ENCODE results near the gene SPRY1. TPM values are rescaled to one million over a fixed set of nuclear protein-coding genes. Genes with fewer than 3 reads are reported as not detected.

Gene SPRY1
- total RNA-seq, 2 donors from 2014 or later: 50.0 to 118 TPM

DNA sequence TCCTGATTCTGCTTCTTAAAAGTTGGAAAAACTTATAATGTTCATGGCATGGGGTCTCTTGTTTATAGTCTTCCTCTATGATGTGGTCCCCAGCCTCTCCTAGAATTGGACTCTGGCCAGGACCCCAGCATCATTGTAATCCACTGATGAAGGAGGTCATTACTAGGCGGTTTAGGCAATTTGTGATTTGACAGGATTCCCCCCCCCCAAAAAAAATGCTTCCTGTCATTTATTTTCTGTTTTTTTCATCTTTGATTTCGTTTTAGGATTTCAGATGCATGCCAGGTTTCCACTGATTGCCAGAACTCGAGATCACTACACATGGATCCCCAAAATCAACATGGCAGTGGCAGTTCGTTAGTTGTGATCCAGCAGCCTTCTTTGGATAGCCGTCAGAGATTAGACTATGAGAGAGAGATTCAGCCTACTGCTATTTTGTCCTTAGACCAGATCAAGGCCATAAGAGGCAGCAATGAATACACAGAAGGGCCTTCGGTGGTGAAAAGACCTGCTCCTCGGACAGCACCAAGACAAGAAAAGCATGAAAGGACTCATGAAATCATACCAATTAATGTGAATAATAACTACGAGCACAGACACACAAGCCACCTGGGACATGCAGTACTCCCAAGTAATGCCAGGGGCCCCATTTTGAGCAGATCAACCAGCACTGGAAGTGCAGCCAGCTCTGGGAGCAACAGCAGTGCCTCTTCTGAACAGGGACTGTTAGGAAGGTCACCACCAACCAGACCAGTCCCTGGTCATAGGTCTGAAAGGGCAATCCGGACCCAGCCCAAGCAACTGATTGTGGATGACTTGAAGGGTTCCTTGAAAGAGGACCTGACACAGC, 4.9 kb downstream of the SPRY1 start:
- peak; percentile 60 for DNase-seq (ENCODE audit: low spot score)
- H3K27ac ChIP-seq: peak overlapping the region; percentile 96
- peak overlapping the region; percentile 63 to 74 for H3K4me3 ChIP-seq
- peaks cover 76% of the 10 kb centered on the region for H3K36me3 ChIP-seq
- peaks cover 0 to 22% of the 10 kb centered on the region in 2 donors for H3K4me1 ChIP-seq
- H3K9me3 ChIP-seq: no peaks in the 10 kb centered on the region
- TF ChIP-seq, protein P1, sequence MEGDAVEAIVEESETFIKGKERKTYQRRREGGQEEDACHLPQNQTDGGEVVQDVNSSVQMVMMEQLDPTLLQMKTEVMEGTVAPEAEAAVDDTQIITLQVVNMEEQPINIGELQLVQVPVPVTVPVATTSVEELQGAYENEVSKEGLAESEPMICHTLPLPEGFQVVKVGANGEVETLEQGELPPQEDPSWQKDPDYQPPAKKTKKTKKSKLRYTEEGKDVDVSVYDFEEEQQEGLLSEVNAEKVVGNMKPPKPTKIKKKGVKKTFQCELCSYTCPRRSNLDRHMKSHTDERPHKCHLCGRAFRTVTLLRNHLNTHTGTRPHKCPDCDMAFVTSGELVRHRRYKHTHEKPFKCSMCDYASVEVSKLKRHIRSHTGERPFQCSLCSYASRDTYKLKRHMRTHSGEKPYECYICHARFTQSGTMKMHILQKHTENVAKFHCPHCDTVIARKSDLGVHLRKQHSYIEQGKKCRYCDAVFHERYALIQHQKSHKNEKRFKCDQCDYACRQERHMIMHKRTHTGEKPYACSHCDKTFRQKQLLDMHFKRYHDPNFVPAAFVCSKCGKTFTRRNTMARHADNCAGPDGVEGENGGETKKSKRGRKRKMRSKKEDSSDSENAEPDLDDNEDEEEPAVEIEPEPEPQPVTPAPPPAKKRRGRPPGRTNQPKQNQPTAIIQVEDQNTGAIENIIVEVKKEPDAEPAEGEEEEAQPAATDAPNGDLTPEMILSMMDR (IDR thresholded peaks at IDR 0.05): no peak
- no peaks in the 10 kb centered on the region for H3K27me3 ChIP-seq

- Histone ChIP-seq H3K4me1 (peaks cover 0 to 28% of the 10 kb centered on the region in 2 donors), H3K36me3 (peaks cover 76% of the 10 kb centered on the region), H3K9me3 (no peaks in the 10 kb centered on the region), H3K4me3 (peak overlapping the region; percentile 63 to 74), H3K27ac (peak overlapping the region; percentile 96), H3K27me3 (no peaks in the 10 kb centered on the region)
- no peak for DNase-seq (ENCODE audit: low spot score)
- TF ChIP-seq, protein P1 (IDR thresholded peaks at IDR 0.05): no peak
Measured at GRCh38 chr4:123402121-123402465, 5.5 kb downstream of the SPRY1 start.

DNA sequence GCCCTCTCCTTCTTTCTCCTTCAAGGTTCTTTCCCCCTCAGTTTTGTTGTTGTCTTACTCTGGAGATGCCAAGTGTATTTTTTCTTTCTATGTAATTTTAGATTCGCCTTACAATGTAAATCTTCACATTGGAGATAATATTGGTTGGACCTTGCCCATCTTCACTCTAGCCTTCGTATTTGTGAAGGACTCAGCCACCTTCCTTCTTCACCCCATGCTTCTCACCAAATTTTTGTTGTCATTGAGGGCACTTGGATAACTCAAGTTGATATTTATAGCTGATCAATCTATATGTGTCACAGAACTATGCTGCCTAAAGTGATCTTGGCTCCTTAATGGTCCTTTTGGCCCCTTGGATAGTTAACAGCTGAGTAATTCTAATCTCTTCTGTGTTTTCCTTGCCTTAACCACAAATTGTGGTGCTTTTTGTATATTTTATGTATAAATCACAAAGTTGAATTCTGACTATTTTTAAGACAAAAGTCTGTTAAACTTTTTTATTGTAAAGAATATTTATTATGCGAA, 6.5 kb downstream of the SPRY1 start:
- no peaks in the 10 kb centered on the region for H3K9me3 ChIP-seq
- peaks cover 74% of the 10 kb centered on the region for H3K36me3 ChIP-seq
- TF ChIP-seq, protein P1 (IDR thresholded peaks at IDR 0.05): no peak
- H3K27me3 ChIP-seq: no peaks in the 10 kb centered on the region
- no peak for DNase-seq (ENCODE audit: low spot score)
- peaks cover 0 to 29% of the 10 kb centered on the region in 2 donors for H3K4me1 ChIP-seq
- peak overlapping the region in 1 of 2 donors; percentile 96 for H3K27ac ChIP-seq
- H3K4me3 ChIP-seq: peak overlapping the region; percentile 63 to 74

GRCh38 chr4:123404533-123404932, 7.9 kb downstream of the SPRY1 start:
- Histone ChIP-seq H3K27me3 (no peaks in the 10 kb centered on the region), H3K4me1 (peaks cover 0 to 29% of the 10 kb centered on the region in 2 donors), H3K4me3 (peak overlapping the region; percentile 15 to 74), H3K27ac (peak overlapping the region; percentile 50 to 56), H3K9me3 (no peaks in the 10 kb centered on the region), H3K36me3 (peaks cover 62% of the 10 kb centered on the region)
- TF ChIP-seq, protein P1 (IDR thresholded peaks at IDR 0.05): no peak
- DNase-seq (ENCODE audit: low spot score): no peak

GRCh38 chr4:123405267-123405865, 8.8 kb downstream of the SPRY1 start:
- Histone ChIP-seq H3K9me3 (no peaks in the 10 kb centered on the region), H3K36me3 (peaks cover 54% of the 10 kb centered on the region), H3K4me1 (peaks cover 0 to 29% of the 10 kb centered on the region in 2 donors), H3K4me3 (peak overlapping the region; percentile 1 to 9), H3K27ac (peak overlapping the region; percentile 50 to 56), H3K27me3 (no peaks in the 10 kb centered on the region)
- TF ChIP-seq, protein P1 (IDR thresholded peaks at IDR 0.05): no peak
- DNase-seq (ENCODE audit: low spot score): no peak

Measured in right atrium auricular region (tissue), 2 donors.